Right lobe of liver (tissue), 6 donors: ENCODE results near the gene PHKG1. TPM values are rescaled to one million over a fixed set of nuclear protein-coding genes. Genes with fewer than 3 reads are reported as not detected.
A peak's percentile ranks its signal among the peaks of the same experiment; 100 is the strongest.

ENCODE experiments used
- ATAC-seq, 4 donors: fragments of 200-7000 bp; cut with Tn5 transposase; one replicate each; pipeline ENCODE4 v1.9.1; 2020; ENCODE audit warnings: mild to moderate bottlenecking in 4 of 4, moderate library complexity in 4 of 4
- DNase-seq, 3 donors: peaks; one replicate each; pipeline ENCODE4 v3.0.0-alpha.2; 2020
- H3K27ac ChIP-seq, 3 donors: fragments of 200-600 bp; one replicate each; pipeline ENCODE4 v1.8.0; 2022
- H3K27me3 ChIP-seq, 2 donors: fragments of 200-600 bp; one replicate each; pipeline ENCODE4 v1.8.0; 2022
- H3K36me3 ChIP-seq, 4 donors: fragments of 200-600 bp; sonication (generic) in 1 of 4; one replicate each; pipeline versions ENCODE4 v1.5.1 to v1.8.0; 2017 to 2022; ENCODE audit warnings: control low read depth in 1 of 4
- H3K4me1 ChIP-seq, 4 donors: fragments of 200-600 bp; sonication (generic) in 1 of 4; one replicate each; pipeline versions ENCODE4 v1.5.1 to v1.8.0; 2017 to 2022; ENCODE audit warnings: control low read depth in 1 of 4
- H3K4me3 ChIP-seq, 3 donors: fragments of 200-600 bp; one replicate each; pipeline ENCODE4 v1.8.0; 2022
- H3K9me3 ChIP-seq, 4 donors: fragments of 200-600 bp; sonication (generic) in 1 of 4; one replicate each; pipeline versions ENCODE4 v1.5.1 to v1.8.0; 2017 to 2022; ENCODE audit warnings: control low read depth in 1 of 4
- POLR2A ChIP-seq: fragments of 450-650 bp; IDR thresholded peaks from one replicate; pipeline ENCODE4 v1.6.1; 2017; ENCODE audit warnings: antibody characterized with exemption, mild to moderate bottlenecking
- WGBS: methylation state at CpG from one replicate; pipeline ENCODE4 v1.1.6; 2018; ENCODE audit warnings: low coverage, low lambda C conversion rate; ENCODE audit not compliant: insufficient coverage; ENCODE audit errors: missing lambda C conversion rate; 5-methylcytosine and 5-hydroxymethylcytosine counted together
- intact Hi-C, 2 donors: fragments of 100-400 bp; cut with DNase I; formaldehyde crosslinking; loops; one replicate each; pipeline versions ENCODE4 v1.11.2 to v1.14.1; 2022
- total RNA-seq, 6 experiments: library from RNA; depleted of rRNA in 2 of 6; stranded (reverse); fragments of >200 nt in 2 of 6; fragmentation: NEBNext Ultra II Directional in 3 of 6; extraction: Animal tissue kit (Norgen Biotek cat#: 25700) in 3 of 6; gene quantifications; one replicate each; pipeline versions ENCODE4 v1.1.0 to v1.2.4, GENCODE V29; 2016 to 2023
- TF ChIP-seq, protein P1 (sequence below), 4 donors: fragments of 200-600 bp in 3 of 4; fragments of 450-650 bp in 1 of 4; IDR thresholded peaks; one replicate each; pipeline versions ENCODE4 v1.5.1 to v1.8.0; 2016 to 2022; ENCODE audit warnings: antibody characterized with exemption in 4 of 4, mild to moderate bottlenecking in 2 of 4
- donor health status: DM: no; HTN: yes; CAD: no.
- donor health status: DM: no; HTN: no; CAD: no.
- donor health status: DM: no; HTN: no; CAD: no.
- donor health status: DM: no; HTN: yes; CAD: no.
- donor health status: DM: no; HTN: yes; CAD: no.

PHKG1 gene
- total RNA-seq, 6 experiments from 2014 or later: 0.12 to 1.6 (median 0.20) TPM; not detected in 1

DNA sequence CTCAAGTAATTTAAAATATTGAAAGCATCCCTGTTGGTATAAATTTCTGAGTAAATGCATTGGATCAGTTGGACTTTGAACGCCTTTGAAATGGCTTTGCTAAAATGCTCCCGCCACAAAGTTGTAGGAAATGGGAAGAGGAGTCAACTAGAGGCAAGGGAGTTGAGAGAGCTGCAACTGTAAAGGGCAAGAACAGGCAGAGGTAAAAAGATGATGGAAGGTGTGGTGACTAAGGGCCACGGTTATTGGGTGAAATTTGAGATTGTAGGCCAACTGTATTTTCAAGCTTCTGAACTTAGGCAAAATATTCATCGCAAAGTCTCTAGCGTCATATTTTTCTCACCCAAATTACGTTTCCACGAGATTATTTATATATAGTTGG lies 29.3 kb downstream of the PHKG1 start:
- no peak for ATAC-seq
- Histone ChIP-seq H3K27ac (peak overlapping the region; percentile 90 to 92 (median 92)), H3K4me1 (peaks cover 0 to 19% (median 0%) of the 10 kb centered on the region in 4 donors), H3K4me3 (peak overlapping the region; percentile 88 to 97 (median 97)), H3K36me3 (peaks cover 5 to 51% (median 25%) of the 10 kb centered on the region in 4 donors), H3K9me3 (no peaks in the 10 kb centered on the region), H3K27me3 (no peaks in the 10 kb centered on the region)
- intact Hi-C loops: no loop called here
- 57% methylated on average over 7 of the region's 7 CpGs for WGBS
- TF ChIP-seq, protein P1, sequence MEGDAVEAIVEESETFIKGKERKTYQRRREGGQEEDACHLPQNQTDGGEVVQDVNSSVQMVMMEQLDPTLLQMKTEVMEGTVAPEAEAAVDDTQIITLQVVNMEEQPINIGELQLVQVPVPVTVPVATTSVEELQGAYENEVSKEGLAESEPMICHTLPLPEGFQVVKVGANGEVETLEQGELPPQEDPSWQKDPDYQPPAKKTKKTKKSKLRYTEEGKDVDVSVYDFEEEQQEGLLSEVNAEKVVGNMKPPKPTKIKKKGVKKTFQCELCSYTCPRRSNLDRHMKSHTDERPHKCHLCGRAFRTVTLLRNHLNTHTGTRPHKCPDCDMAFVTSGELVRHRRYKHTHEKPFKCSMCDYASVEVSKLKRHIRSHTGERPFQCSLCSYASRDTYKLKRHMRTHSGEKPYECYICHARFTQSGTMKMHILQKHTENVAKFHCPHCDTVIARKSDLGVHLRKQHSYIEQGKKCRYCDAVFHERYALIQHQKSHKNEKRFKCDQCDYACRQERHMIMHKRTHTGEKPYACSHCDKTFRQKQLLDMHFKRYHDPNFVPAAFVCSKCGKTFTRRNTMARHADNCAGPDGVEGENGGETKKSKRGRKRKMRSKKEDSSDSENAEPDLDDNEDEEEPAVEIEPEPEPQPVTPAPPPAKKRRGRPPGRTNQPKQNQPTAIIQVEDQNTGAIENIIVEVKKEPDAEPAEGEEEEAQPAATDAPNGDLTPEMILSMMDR (IDR thresholded peaks at IDR 0.05): no peak
- TF ChIP-seq POLR2A: no peak
- peak in 1 of 3 donors; percentile 7 for DNase-seq

DNA sequence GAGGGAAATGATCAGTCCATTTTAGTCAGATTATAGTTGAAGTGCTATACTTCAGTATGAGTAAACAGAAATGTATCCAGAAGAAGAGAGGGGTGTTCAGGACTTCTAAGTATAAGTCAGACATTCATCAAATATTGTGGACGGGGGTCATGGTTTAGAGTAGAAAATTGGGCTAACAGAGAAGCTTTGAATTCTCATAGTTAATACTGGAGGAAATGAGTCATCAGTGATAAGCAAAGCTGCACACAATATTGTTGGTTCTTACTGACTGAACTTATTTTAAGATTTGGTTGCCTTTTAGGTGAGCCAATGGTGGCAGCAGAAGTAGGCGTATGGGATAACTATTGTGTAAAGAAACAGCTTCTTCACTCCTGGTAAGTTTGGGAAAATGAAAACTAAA lies 30.4 kb downstream of the PHKG1 start:
- Histone ChIP-seq H3K9me3 (no peaks in the 10 kb centered on the region), H3K27ac (no peak overlapping the region), H3K27me3 (no peaks in the 10 kb centered on the region), H3K4me3 (no peak overlapping the region), H3K36me3 (peaks cover 9 to 60% (median 31%) of the 10 kb centered on the region in 4 donors), H3K4me1 (peaks cover 0 to 19% (median 0%) of the 10 kb centered on the region in 4 donors)
- TF ChIP-seq, protein P1 (IDR thresholded peaks at IDR 0.05): no peak
- no peak for TF ChIP-seq POLR2A
- no peak for ATAC-seq
- intact Hi-C loops: no loop called here
- DNase-seq: peak in 1 of 3 donors; percentile 2
- WGBS: 59% methylated on average over 2 of the region's 2 CpGs

DNA sequence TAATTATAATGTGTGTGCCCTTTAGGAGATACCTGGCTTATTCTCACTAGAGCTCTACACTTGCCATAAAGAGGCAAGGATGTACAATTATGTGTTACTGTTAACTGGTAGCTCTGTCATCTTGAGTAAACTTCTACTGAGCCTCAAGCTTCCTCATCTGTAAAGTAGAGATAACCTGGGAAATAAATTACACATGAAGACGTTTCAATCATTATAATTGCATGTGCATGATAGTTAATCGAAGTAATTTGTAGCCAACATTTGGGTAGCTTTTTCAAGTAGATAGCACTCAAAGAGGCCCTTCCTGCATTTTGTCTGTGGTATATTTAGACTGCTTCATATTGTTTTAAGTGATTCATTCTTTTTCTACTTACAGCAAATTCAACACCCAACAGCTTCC lies 38.8 kb downstream of the PHKG1 start:
- Histone ChIP-seq H3K36me3 (peaks cover 7 to 56% (median 25%) of the 10 kb centered on the region in 4 donors), H3K9me3 (no peaks in the 10 kb centered on the region), H3K4me1 (peaks cover 0 to 19% (median 3%) of the 10 kb centered on the region in 4 donors), H3K27me3 (no peaks in the 10 kb centered on the region), H3K4me3 (no peak overlapping the region), H3K27ac (no peak overlapping the region)
- no peak for ATAC-seq
- no peak for DNase-seq
- 91% methylated on average over 2 of the region's 2 CpGs for WGBS
- intact Hi-C loops: no loop called here
- TF ChIP-seq POLR2A: no peak
- TF ChIP-seq, protein P1 (IDR thresholded peaks at IDR 0.05): no peak

DNA sequence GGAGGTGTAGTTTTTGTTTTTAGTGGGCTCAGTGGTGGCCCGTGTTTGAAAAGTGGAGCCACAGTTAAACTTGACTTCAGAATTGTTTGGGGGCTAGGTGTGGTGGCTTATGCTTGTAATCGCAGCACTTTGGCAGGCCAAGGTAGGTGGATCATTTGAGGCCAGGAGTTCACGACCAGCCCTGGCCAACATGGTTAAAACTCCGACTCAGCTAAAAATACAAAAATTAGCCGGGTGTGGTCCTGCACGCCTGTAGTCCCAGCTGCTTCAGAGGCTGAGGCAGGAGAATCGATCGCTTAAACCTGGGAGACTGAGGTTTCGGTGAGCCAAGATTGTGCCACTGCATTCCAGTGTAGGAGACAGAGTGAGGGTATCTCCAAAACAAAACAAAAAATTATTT lies 39.4 kb downstream of the PHKG1 start:
- Histone ChIP-seq H3K9me3 (no peaks in the 10 kb centered on the region), H3K36me3 (peaks cover 7 to 50% (median 24%) of the 10 kb centered on the region in 4 donors), H3K4me3 (no peak overlapping the region), H3K27ac (no peak overlapping the region), H3K4me1 (peaks cover 0 to 23% (median 3%) of the 10 kb centered on the region in 4 donors), H3K27me3 (no peaks in the 10 kb centered on the region)
- DNase-seq (peak in 1 of 3 donors; percentile 15), ATAC-seq (no peak)
- intact Hi-C loops: no loop called here
- no peak for TF ChIP-seq POLR2A
- TF ChIP-seq, protein P1 (IDR thresholded peaks at IDR 0.05): no peak
- 30% methylated on average over 5 of the region's 9 CpGs for WGBS
